Loucy (cell line): ENCODE results near the gene PIGB.

Experiments
- CTCF ChIP-seq: fragments of 200-600 bp; sonication (generic); conservative IDR thresholded peaks from 2 replicates; pipeline ENCODE4 v1.5.1; 2014; ENCODE audit warnings: mild to moderate bottlenecking, antibody characterized with exemption, low read length
- EZH2phosphoT487 ChIP-seq: fragments of 200-600 bp; IDR thresholded peaks from 2 replicates; pipeline ENCODE4 v1.6.1; 2018; ENCODE audit warnings: antibody characterized with exemption, mild to moderate bottlenecking, moderate library complexity, borderline replicate concordance

GRCh38 chr15:55284426-55284825 lies 34.6 kb upstream of the PIGB start:
- no peak for TF ChIP-seq CTCF
- no peak for TF ChIP-seq EZH2phosphoT487
